ENCODE results near the gene NUP54.

- no peak for TF ChIP-seq CTCF (IDR thresholded peaks at IDR 0.05)
- TF ChIP-seq POLR2A (IDR thresholded peaks at IDR 0.05) = no peak
Observed at GRCh38 chr4:76117536-76117935, 30.7 kb downstream of the NUP54 start.
